ENCODE data around the gene CRY1. TPM values are rescaled to one million over a fixed set of nuclear protein-coding genes. Genes with fewer than 3 reads are reported as not detected.

CRY1 gene
- total RNA-seq, 1 donor from 2014 or later: 10.8 TPM

GRCh38 chr12:106984588-106985137, 108.7 kb downstream of the CRY1 start:
- DNase-seq (ENCODE audit: low read depth) (no peak), FAIRE-seq (no peak)
- Histone ChIP-seq H3K4me3 (ENCODE audit: low read depth, low read length) (no peak overlapping the region), H3K36me3 (ENCODE audit: control insufficient read depth, insufficient read depth, low read length) (peaks cover 2% of the 10 kb centered on the region), H3K27me3 (ENCODE audit: control insufficient read depth, insufficient read depth, low read length) (no peaks in the 10 kb centered on the region)
- TF ChIP-seq CTCF (IDR thresholded peaks at IDR 0.05; ENCODE audit: insufficient read depth, low read length, severe bottlenecking): no peak

GRCh38 chr12:106982229-106982628, 111.1 kb downstream of the CRY1 start:
- FAIRE-seq (no peak), DNase-seq (ENCODE audit: low read depth) (peak; percentile 55)
- Histone ChIP-seq H3K27me3 (ENCODE audit: control insufficient read depth, insufficient read depth, low read length) (no peaks in the 10 kb centered on the region), H3K4me3 (ENCODE audit: low read depth, low read length) (no peak overlapping the region), H3K36me3 (ENCODE audit: control insufficient read depth, insufficient read depth, low read length) (peaks cover 2% of the 10 kb centered on the region)
- no peak for TF ChIP-seq CTCF (IDR thresholded peaks at IDR 0.05; ENCODE audit: insufficient read depth, low read length, severe bottlenecking)

- FAIRE-seq (no peak), DNase-seq (ENCODE audit: low read depth) (no peak)
- no peaks in the 10 kb centered on the region for H3K27me3 ChIP-seq (ENCODE audit: control insufficient read depth, insufficient read depth, low read length)
- peaks cover 2% of the 10 kb centered on the region for H3K36me3 ChIP-seq (ENCODE audit: control insufficient read depth, insufficient read depth, low read length)
- no peak for TF ChIP-seq CTCF (IDR thresholded peaks at IDR 0.05; ENCODE audit: insufficient read depth, low read length, severe bottlenecking)
- H3K4me3 ChIP-seq (ENCODE audit: low read depth, low read length): no peak overlapping the region
Measured at GRCh38 chr12:106981788-106982187, 111.6 kb downstream of the CRY1 start.

GRCh38 chr12:106980944-106981343, 112.4 kb downstream of the CRY1 start:
- FAIRE-seq (no peak), DNase-seq (ENCODE audit: low read depth) (no peak)
- no peak overlapping the region for H3K4me3 ChIP-seq (ENCODE audit: low read depth, low read length)
- TF ChIP-seq CTCF (IDR thresholded peaks at IDR 0.05; ENCODE audit: insufficient read depth, low read length, severe bottlenecking): no peak
- H3K27me3 ChIP-seq (ENCODE audit: control insufficient read depth, insufficient read depth, low read length): no peaks in the 10 kb centered on the region
- H3K36me3 ChIP-seq (ENCODE audit: control insufficient read depth, insufficient read depth, low read length): peaks cover 2% of the 10 kb centered on the region

- FAIRE-seq (no peak), DNase-seq (ENCODE audit: low read depth) (no peak)
- Histone ChIP-seq H3K4me3 (ENCODE audit: low read depth, low read length) (no peak overlapping the region), H3K36me3 (ENCODE audit: control insufficient read depth, insufficient read depth, low read length) (no peaks in the 10 kb centered on the region), H3K27me3 (ENCODE audit: control insufficient read depth, insufficient read depth, low read length) (no peaks in the 10 kb centered on the region)
- TF ChIP-seq CTCF (IDR thresholded peaks at IDR 0.05; ENCODE audit: insufficient read depth, low read length, severe bottlenecking): no peak
Measured at GRCh38 chr12:106978035-106978800, 115.1 kb downstream of the CRY1 start.
